SK-N-SH (cell line): Measurements from ENCODE around the gene PLEKHD1. TPM values are rescaled to one million over a fixed set of nuclear protein-coding genes. Genes with fewer than 3 reads are reported as not detected.

ENCODE experiments used
- CTCF ChIA-PET: fragments of 300-600, 350-600 bp; formaldehyde crosslinking; extraction: SDS; loops from one replicate; lab custom pipeline; 2021; lab: Yijun Ruan, JAX
- POLR2A ChIA-PET: fragments of 350-600 bp; sonication (Branson Sonifier 250); formaldehyde crosslinking; extraction: SDS; loops from one replicate; lab custom pipeline; 2020; ENCODE audit warnings: antibody characterized with exemption, inconsistent platforms; lab: Yijun Ruan, JAX
- DNase-seq: peaks from one replicate; pipeline ENCODE4 v3.0.0; 2012
- H2AFZ ChIP-seq: fragments of 200-600 bp; sonication (generic); 2 replicates; pipeline ENCODE4 v1.8.1; 2016; ENCODE audit warnings: antibody characterized with exemption, mild to moderate bottlenecking, low read depth
- H3F3A ChIP-seq: fragments of 200-600 bp; sonication (generic); replicated peaks from 2 replicates; pipeline ENCODE3; 2016; ENCODE audit warnings: antibody characterized with exemption, mild to moderate bottlenecking; ENCODE audit not compliant: insufficient read depth
- H3K27ac ChIP-seq, 2 experiments: fragments of 200-500 bp in 1 of 2; fragments of 200-600 bp in 1 of 2; sonication (Bioruptor generic) in 1 of 2; sonication (generic), shearing (Covaris generic) in 1 of 2; 2 replicates each; pipeline versions ENCODE4 v1.5.1 to v1.6.1; 2014 to 2016; ENCODE audit warnings: low read depth in 2 of 2, inconsistent platforms in 1 of 2, low read length in 1 of 2, mild to moderate bottlenecking in 1 of 2, mixed read lengths in 1 of 2
- H3K27me3 ChIP-seq: fragments of 200-600 bp; sonication (generic), shearing (Covaris generic); 2 replicates; pipeline ENCODE4 v1.6.1; 2016; ENCODE audit warnings: mixed run types; ENCODE audit not compliant: insufficient read depth
- H3K36me3 ChIP-seq, 2 experiments: fragments of 200-500 bp in 1 of 2; fragments of 200-600 bp in 1 of 2; sonication (Bioruptor generic) in 1 of 2; sonication (generic) in 1 of 2; replicated peaks in 1 of 2; 2 replicates each; pipeline versions ENCODE3 to v1.5.1; 2014 to 2016; ENCODE audit warnings: low read length in 1 of 2, mild to moderate bottlenecking in 1 of 2; ENCODE audit not compliant: insufficient read depth in 2 of 2, control insufficient read depth in 1 of 2
- H3K4me1 ChIP-seq, 2 experiments: fragments of 200-500 bp in 1 of 2; fragments of 200-600 bp in 1 of 2; sonication (Bioruptor generic) in 1 of 2; sonication (generic), shearing (Covaris generic) in 1 of 2; 2 replicates each; pipeline versions ENCODE4 v1.5.1 to v1.6.1; 2014 to 2016; ENCODE audit warnings: low read depth in 1 of 2, low read length in 1 of 2, mixed run types in 1 of 2; ENCODE audit not compliant: insufficient read depth in 2 of 2, control insufficient read depth in 1 of 2
- H3K4me2 ChIP-seq: fragments of 200-600 bp; sonication (generic), shearing (Covaris generic); 2 replicates; pipeline ENCODE4 v1.6.1; 2017; ENCODE audit warnings: mixed run types
- H3K4me3 ChIP-seq, 2 experiments: fragments of 200-500 bp in 1 of 2; fragments of 200-600 bp in 1 of 2; sonication (Bioruptor generic) in 1 of 2; sonication (generic), shearing (Covaris generic) in 1 of 2; 2 replicates each; pipeline versions ENCODE4 v1.5.1 to v1.8.1; 2014 to 2016; ENCODE audit warnings: low read depth in 2 of 2, inconsistent platforms in 1 of 2, low read length in 1 of 2, mild to moderate bottlenecking in 1 of 2, mixed read lengths in 1 of 2, moderate library complexity in 1 of 2
- H3K79me2 ChIP-seq: fragments of 200-600 bp; sonication (generic); 2 replicates; pipeline ENCODE4 v1.8.1; 2017; ENCODE audit warnings: mild to moderate bottlenecking; ENCODE audit not compliant: insufficient read depth
- H3K9ac ChIP-seq: fragments of 200-600 bp; sonication (generic); 2 replicates; pipeline ENCODE4 v1.6.1; 2017; ENCODE audit warnings: mixed run types
- H3K9me2 ChIP-seq: fragments of 200-600 bp; sonication (generic); 2 replicates; pipeline ENCODE4 v1.6.1; 2017; ENCODE audit warnings: mixed run types
- H3K9me3 ChIP-seq: fragments of 200-600 bp; sonication (generic); 2 replicates; pipeline ENCODE4 v1.6.1; 2017; ENCODE audit warnings: mixed run types, mild to moderate bottlenecking, moderate library complexity
- H4K20me1 ChIP-seq: fragments of 200-600 bp; sonication (generic); 2 replicates; pipeline ENCODE4 v1.6.1; 2017; ENCODE audit warnings: mild to moderate bottlenecking, mixed run types; ENCODE audit not compliant: insufficient read depth
- ELF1 ChIP-seq: IDR thresholded peaks from 2 replicates; pipeline ENCODE4 v1.4.0; 2012
- FOXM1 ChIP-seq: IDR thresholded peaks from 2 replicates; pipeline ENCODE4 v1.4.0; 2012; ENCODE audit warnings: low read depth, mild to moderate bottlenecking
- MEF2A ChIP-seq: IDR thresholded peaks from 2 replicates; pipeline ENCODE4 v1.4.0; 2012; ENCODE audit warnings: low read depth, borderline replicate concordance
- MXI1 ChIP-seq: IDR thresholded peaks from 2 replicates; pipeline ENCODE4 v1.6.1; 2012; ENCODE audit warnings: mild to moderate bottlenecking, low read depth, low read length, improper control_type of control experiment
- NFIC ChIP-seq: IDR thresholded peaks from 2 replicates; pipeline ENCODE4 v1.4.0; 2012; ENCODE audit warnings: borderline replicate concordance
- RAD21 ChIP-seq: IDR thresholded peaks from 2 replicates; pipeline ENCODE4 v1.6.1; 2012; ENCODE audit warnings: mild to moderate bottlenecking, low read length
- RFX5 ChIP-seq: IDR thresholded peaks from 2 replicates; pipeline ENCODE4 v1.6.1; 2012; ENCODE audit warnings: mild to moderate bottlenecking, improper control_type of control experiment, low read length
- RXRA ChIP-seq: IDR thresholded peaks from 2 replicates; pipeline ENCODE4 v1.4.0; 2012; ENCODE audit warnings: low read depth, mild to moderate bottlenecking, borderline replicate concordance
- SIN3A ChIP-seq: IDR thresholded peaks from 2 replicates; pipeline ENCODE4 v1.6.1; 2012; ENCODE audit warnings: low read depth, mild to moderate bottlenecking, low read length, moderate library complexity, borderline replicate concordance
- TAF1 ChIP-seq: IDR thresholded peaks from 2 replicates; pipeline ENCODE4 v1.6.1; 2012; ENCODE audit warnings: low read depth, mild to moderate bottlenecking, low read length, moderate library complexity, borderline replicate concordance
- WGBS: methylation state at CpG from one replicate; pipeline ENCODE4 v1.1.6; 2017; ENCODE audit warnings: low lambda C conversion rate; 5-methylcytosine and 5-hydroxymethylcytosine counted together
- polyA plus RNA-seq, 3 experiments: library from polyadenylated mRNA; depleted of rRNA; stranded (reverse); fragments of >200 nt; gene quantifications; 2 replicates each; pipeline ENCODE4 v1.2.3, GENCODE V29; 2012
- TF ChIP-seq, protein P1 (sequence below): fragments of 200-600 bp; sonication (generic); IDR thresholded peaks from 2 replicates; pipeline ENCODE4 v1.6.1; 2017; ENCODE audit warnings: antibody characterized with exemption, mild to moderate bottlenecking, moderate library complexity
- TF ChIP-seq, protein P2 (sequence below): IDR thresholded peaks from 2 replicates; pipeline ENCODE4; 2012

PLEKHD1 gene
- polyA plus RNA-seq, 1 of the 3 experiments (the other 2 are of a cell fraction) = 0.05 TPM

GRCh38 chr14:69531135-69531534 is 46.6 kb downstream of the PLEKHD1 start:
- POLR2A ChIA-PET = no interaction called here
- Histone ChIP-seq H3K9ac (no peak overlapping the region), H3K79me2 (no peaks in the 10 kb centered on the region), H3F3A (no peaks in the 10 kb centered on the region), H3K4me2 (no peak overlapping the region), H3K36me3 (no peaks in the 10 kb centered on the region), H3K9me3 (no peaks in the 10 kb centered on the region), H3K27ac (no peak overlapping the region), H2AFZ (no peak overlapping the region), H3K4me3 (no peak overlapping the region), H4K20me1 (no peaks in the 10 kb centered on the region), H3K9me2 (no peaks in the 10 kb centered on the region), H3K27me3 (peaks cover 19% of the 10 kb centered on the region; the same call in 1 of the 2 replicates), H3K4me1 (no peaks in the 10 kb centered on the region)
- WGBS = 48% methylated on average over 3 of the region's 3 CpGs
- TF ChIP-seq SIN3A (no peak), TAF1 (no peak), MXI1 (no peak), NFIC (no peak), RFX5 (no peak), FOXM1 (no peak), RAD21 (no peak), MEF2A (no peak), ELF1 (no peak)
- TF ChIP-seq, protein P1, sequence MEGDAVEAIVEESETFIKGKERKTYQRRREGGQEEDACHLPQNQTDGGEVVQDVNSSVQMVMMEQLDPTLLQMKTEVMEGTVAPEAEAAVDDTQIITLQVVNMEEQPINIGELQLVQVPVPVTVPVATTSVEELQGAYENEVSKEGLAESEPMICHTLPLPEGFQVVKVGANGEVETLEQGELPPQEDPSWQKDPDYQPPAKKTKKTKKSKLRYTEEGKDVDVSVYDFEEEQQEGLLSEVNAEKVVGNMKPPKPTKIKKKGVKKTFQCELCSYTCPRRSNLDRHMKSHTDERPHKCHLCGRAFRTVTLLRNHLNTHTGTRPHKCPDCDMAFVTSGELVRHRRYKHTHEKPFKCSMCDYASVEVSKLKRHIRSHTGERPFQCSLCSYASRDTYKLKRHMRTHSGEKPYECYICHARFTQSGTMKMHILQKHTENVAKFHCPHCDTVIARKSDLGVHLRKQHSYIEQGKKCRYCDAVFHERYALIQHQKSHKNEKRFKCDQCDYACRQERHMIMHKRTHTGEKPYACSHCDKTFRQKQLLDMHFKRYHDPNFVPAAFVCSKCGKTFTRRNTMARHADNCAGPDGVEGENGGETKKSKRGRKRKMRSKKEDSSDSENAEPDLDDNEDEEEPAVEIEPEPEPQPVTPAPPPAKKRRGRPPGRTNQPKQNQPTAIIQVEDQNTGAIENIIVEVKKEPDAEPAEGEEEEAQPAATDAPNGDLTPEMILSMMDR = no peak
- DNase-seq = no peak
- CTCF ChIA-PET = interaction anchor here (1.5 to 9.7 kb wide), 4 partner anchors 9 to 196 kb away, joined by 3 to 98 read pairs (median 6); partner anchors contain the start of gene CCDC177

DNA sequence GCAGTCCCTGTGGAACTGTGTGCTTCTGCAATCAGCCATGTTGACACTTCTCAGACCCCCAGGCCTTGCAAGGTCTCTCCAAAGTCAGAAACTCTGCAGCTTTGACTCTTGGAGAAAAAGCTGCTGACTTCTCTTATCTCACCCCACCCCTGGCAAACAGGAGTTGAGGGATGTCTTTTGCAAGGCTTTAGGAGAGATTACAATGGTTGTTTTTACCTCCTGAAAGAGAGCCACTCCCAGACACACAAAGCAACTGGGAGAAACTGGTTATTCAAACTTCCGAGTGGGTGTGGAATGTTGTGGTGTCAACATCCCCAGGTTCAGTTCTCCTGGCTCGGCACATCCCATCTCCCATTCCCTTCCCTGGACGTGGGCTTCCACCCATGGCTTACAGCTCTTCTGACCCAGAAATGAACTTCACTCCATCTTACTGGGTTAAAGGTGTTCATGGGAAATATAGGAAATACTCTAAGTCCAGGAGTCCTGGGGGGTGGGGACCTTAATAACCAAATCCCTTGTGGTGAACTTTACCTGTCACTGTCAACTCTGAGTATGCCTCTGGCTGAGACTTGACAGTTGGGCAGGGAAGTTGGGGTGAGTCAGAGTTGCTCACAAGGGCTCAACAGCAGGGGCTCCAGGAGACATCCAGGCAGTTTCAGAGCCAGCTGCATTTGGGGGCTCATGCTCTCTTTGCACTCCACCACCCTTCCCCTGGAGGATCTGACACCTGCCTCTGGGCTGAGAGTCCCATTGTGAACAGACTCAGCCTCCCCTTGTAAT is 48.2 kb downstream of the PLEKHD1 start:
- DNase-seq = no peak
- no peak for TF ChIP-seq RXRA
- TF ChIP-seq, protein P1 = no peak
- TF ChIP-seq, protein P2, sequence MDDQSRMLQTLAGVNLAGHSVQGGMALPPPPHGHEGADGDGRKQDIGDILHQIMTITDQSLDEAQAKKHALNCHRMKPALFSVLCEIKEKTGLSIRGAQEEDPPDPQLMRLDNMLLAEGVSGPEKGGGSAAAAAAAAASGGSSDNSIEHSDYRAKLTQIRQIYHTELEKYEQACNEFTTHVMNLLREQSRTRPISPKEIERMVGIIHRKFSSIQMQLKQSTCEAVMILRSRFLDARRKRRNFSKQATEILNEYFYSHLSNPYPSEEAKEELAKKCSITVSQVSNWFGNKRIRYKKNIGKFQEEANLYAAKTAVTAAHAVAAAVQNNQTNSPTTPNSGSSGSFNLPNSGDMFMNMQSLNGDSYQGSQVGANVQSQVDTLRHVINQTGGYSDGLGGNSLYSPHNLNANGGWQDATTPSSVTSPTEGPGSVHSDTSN = no peak
- no peak for TF ChIP-seq MEF2A
- TF ChIP-seq, all 33 proteins: peak for 0
- no peak overlapping the region for H3K4me2 ChIP-seq
- ChIA-PET CTCF (interaction anchor here (1.5 to 9.7 kb wide), 5 partner anchors 8 to 195 kb away, joined by 3 to 98 read pairs (median 7); partner anchors contain the start of gene CCDC177), POLR2A (no interaction called here)
- no peaks in the 10 kb centered on the region for H3K36me3 ChIP-seq
- H3K4me1 ChIP-seq = no peaks in the 10 kb centered on the region
- no peak overlapping the region for H3K9ac ChIP-seq
- 72% methylated on average over 3 of the region's 3 CpGs for WGBS
- no peaks in the 10 kb centered on the region for H3K79me2 ChIP-seq
- peaks cover 15% of the 10 kb centered on the region; the same call in 1 of the 2 replicates for H3K27me3 ChIP-seq
- no peak overlapping the region for H2AFZ ChIP-seq
- no peak overlapping the region for H3K27ac ChIP-seq
- no peaks in the 10 kb centered on the region for H3F3A ChIP-seq
- H3K9me3 ChIP-seq = no peaks in the 10 kb centered on the region
- H4K20me1 ChIP-seq = no peaks in the 10 kb centered on the region
- no peaks in the 10 kb centered on the region for H3K9me2 ChIP-seq
- no peak overlapping the region for H3K4me3 ChIP-seq
